Right lobe of liver (tissue), 6 donors: ENCODE measurements around the gene NAGPA. TPM values are rescaled to one million over a fixed set of nuclear protein-coding genes. Genes with fewer than 3 reads are reported as not detected.

Source experiments
- ATAC-seq, 4 donors: fragments of 200-7000 bp; cut with Tn5 transposase; one replicate each; pipeline ENCODE4 v1.9.1; 2020; ENCODE audit warnings: mild to moderate bottlenecking in 4 of 4, moderate library complexity in 4 of 4
- DNase-seq, 3 donors: peaks; one replicate each; pipeline ENCODE4 v3.0.0-alpha.2; 2020
- H3K27ac ChIP-seq, 3 donors: fragments of 200-600 bp; one replicate each; pipeline ENCODE4 v1.8.0; 2022
- H3K27me3 ChIP-seq, 2 donors: fragments of 200-600 bp; one replicate each; pipeline ENCODE4 v1.8.0; 2022
- H3K36me3 ChIP-seq, 4 donors: fragments of 200-600 bp; sonication (generic) in 1 of 4; one replicate each; pipeline versions ENCODE4 v1.5.1 to v1.8.0; 2017 to 2022; ENCODE audit warnings: control low read depth in 1 of 4
- H3K4me1 ChIP-seq, 4 donors: fragments of 200-600 bp; sonication (generic) in 1 of 4; one replicate each; pipeline versions ENCODE4 v1.5.1 to v1.8.0; 2017 to 2022; ENCODE audit warnings: control low read depth in 1 of 4
- H3K4me3 ChIP-seq, 3 donors: fragments of 200-600 bp; one replicate each; pipeline ENCODE4 v1.8.0; 2022
- H3K9me3 ChIP-seq, 4 donors: fragments of 200-600 bp; sonication (generic) in 1 of 4; one replicate each; pipeline versions ENCODE4 v1.5.1 to v1.8.0; 2017 to 2022; ENCODE audit warnings: control low read depth in 1 of 4
- CTCF ChIP-seq, 4 donors: fragments of 200-600 bp in 3 of 4; fragments of 450-650 bp in 1 of 4; IDR thresholded peaks; one replicate each; pipeline versions ENCODE4 v1.5.1 to v1.8.0; 2016 to 2022; ENCODE audit warnings: antibody characterized with exemption in 4 of 4, mild to moderate bottlenecking in 2 of 4
- POLR2A ChIP-seq: fragments of 450-650 bp; IDR thresholded peaks from one replicate; pipeline ENCODE4 v1.6.1; 2017; ENCODE audit warnings: antibody characterized with exemption, mild to moderate bottlenecking
- WGBS: methylation state at CpG from one replicate; pipeline ENCODE4 v1.1.6; 2018; ENCODE audit warnings: low coverage, low lambda C conversion rate; ENCODE audit not compliant: insufficient coverage; ENCODE audit errors: missing lambda C conversion rate; 5-methylcytosine and 5-hydroxymethylcytosine counted together
- intact Hi-C, 2 donors: fragments of 100-400 bp; cut with DNase I; formaldehyde crosslinking; loops; one replicate each; pipeline versions ENCODE4 v1.11.2 to v1.14.1; 2022
- total RNA-seq, 6 experiments: library from RNA; depleted of rRNA in 2 of 6; stranded (reverse); fragments of >200 nt in 2 of 6; fragmentation: NEBNext Ultra II Directional in 3 of 6; extraction: Animal tissue kit (Norgen Biotek cat#: 25700) in 3 of 6; gene quantifications; one replicate each; pipeline versions ENCODE4 v1.1.0 to v1.2.4, GENCODE V29; 2016 to 2023
- donor health status: DM: no; HTN: yes; CAD: no.
- donor health status: DM: no; HTN: no; CAD: no.
- donor health status: DM: no; HTN: no; CAD: no.
- donor health status: DM: no; HTN: yes; CAD: no.
- donor health status: DM: no; HTN: yes; CAD: no.

Gene NAGPA
- total RNA-seq, 6 experiments from 2014 or later = 6.6 to 22.1 (median 8.4) TPM

DNA sequence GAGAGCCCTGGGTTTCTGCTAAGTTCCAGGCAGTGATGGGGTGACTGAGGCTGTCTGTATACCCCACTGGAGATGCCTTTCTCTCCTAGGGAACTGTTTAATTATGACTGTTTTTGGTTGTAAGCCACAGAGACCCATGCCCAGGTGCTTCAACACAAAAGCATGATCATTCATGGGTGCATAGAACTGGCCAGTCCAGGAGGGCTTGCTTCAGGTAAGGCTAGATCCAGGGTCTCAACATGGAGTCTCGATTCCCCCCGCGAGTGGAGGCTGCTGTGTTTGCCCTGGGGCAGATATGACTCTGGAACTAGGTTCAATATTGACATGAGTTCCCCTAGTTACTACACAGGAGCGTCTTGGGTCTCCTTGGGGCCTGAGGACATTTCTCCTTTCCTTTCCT is 17.8 kb downstream of the NAGPA start:
- intact Hi-C loops = no loop called here
- TF ChIP-seq POLR2A = no peak
- ATAC-seq = no peak

GRCh38 chr16:5015351-5015750 is 18.4 kb downstream of the NAGPA start:
- 40% methylated on average over 3 of the region's 4 CpGs for WGBS
- TF ChIP-seq CTCF (IDR thresholded peaks at IDR 0.05) (no peak), POLR2A (no peak)
- Histone ChIP-seq H3K36me3 (no peaks in the 10 kb centered on the region), H3K27me3 (no peaks in the 10 kb centered on the region), H3K27ac (no peak overlapping the region), H3K9me3 (no peaks in the 10 kb centered on the region), H3K4me1 (no peaks in the 10 kb centered on the region), H3K4me3 (no peak overlapping the region)
- intact Hi-C loops = no loop called here
- DNase-seq = no peak
- no peak for ATAC-seq

More for the DNA sequence above, 17.8 kb downstream of the NAGPA start:
- Histone ChIP-seq H3K9me3 (no peaks in the 10 kb centered on the region), H3K27ac (no peak overlapping the region), H3K4me3 (no peak overlapping the region), H3K4me1 (no peaks in the 10 kb centered on the region), H3K36me3 (no peaks in the 10 kb centered on the region), H3K27me3 (no peaks in the 10 kb centered on the region)
- WGBS = no CpG with 5 or more reads among the region's 4 CpGs
- no peak for DNase-seq

DNA sequence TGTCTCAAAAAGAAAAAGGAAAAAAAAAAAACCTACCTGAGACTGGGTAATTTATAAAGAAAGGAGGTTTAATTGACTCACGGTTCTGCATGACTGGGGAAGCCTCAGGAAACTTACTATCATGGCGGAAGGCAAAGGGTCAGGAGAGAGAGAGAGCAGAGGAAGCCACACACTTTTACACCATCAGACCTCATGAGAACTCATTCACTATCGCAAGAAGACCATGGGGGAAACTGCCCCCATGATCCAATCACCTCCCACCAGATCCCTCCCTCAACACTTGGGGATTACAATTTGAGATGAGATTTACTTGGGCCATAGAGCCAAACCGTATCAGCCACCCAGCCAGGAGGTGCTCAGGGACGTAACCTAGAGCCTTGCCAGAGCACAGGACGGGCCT is 20.8 kb downstream of the NAGPA start:
- H3K9me3 ChIP-seq = no peaks in the 10 kb centered on the region
- H3K27me3 ChIP-seq = no peaks in the 10 kb centered on the region
- no peak overlapping the region for H3K4me3 ChIP-seq
- intact Hi-C loops = no loop called here
- WGBS = 65% methylated on average over 6 of the region's 6 CpGs
- H3K36me3 ChIP-seq = no peaks in the 10 kb centered on the region
- no peaks in the 10 kb centered on the region for H3K4me1 ChIP-seq
- H3K27ac ChIP-seq = no peak overlapping the region
- TF ChIP-seq POLR2A (no peak), CTCF (IDR thresholded peaks at IDR 0.05) (no peak)
- no peak for DNase-seq
- ATAC-seq = no peak

DNA sequence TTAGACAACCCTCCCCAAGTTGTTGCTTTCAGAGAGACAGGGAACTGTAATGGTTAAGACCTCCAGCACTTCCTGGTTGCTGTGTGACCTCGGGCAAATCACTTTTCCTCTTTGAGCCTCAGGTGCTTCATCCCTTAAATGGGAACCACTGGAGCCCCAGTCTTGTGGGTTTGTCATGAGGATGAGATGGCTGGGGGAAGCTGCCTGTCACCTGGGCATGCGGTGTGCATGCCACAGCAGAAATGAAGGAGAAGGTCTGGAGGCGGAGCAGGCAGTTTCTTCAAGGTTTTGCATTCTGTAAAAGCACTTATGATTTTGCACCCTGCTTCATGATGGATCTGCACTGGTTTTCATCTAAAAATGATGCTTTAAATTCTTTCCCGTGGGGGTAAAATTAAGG is 22.1 kb downstream of the NAGPA start:
- WGBS = 41% methylated on average over 4 of the region's 4 CpGs
- no peak for ATAC-seq
- Histone ChIP-seq H3K36me3 (no peaks in the 10 kb centered on the region), H3K27ac (no peak overlapping the region), H3K4me1 (no peaks in the 10 kb centered on the region), H3K9me3 (no peaks in the 10 kb centered on the region), H3K27me3 (no peaks in the 10 kb centered on the region), H3K4me3 (no peak overlapping the region)
- no peak for TF ChIP-seq CTCF (IDR thresholded peaks at IDR 0.05)
- TF ChIP-seq POLR2A = no peak
- DNase-seq = no peak
- intact Hi-C loops = no loop called here

DNA sequence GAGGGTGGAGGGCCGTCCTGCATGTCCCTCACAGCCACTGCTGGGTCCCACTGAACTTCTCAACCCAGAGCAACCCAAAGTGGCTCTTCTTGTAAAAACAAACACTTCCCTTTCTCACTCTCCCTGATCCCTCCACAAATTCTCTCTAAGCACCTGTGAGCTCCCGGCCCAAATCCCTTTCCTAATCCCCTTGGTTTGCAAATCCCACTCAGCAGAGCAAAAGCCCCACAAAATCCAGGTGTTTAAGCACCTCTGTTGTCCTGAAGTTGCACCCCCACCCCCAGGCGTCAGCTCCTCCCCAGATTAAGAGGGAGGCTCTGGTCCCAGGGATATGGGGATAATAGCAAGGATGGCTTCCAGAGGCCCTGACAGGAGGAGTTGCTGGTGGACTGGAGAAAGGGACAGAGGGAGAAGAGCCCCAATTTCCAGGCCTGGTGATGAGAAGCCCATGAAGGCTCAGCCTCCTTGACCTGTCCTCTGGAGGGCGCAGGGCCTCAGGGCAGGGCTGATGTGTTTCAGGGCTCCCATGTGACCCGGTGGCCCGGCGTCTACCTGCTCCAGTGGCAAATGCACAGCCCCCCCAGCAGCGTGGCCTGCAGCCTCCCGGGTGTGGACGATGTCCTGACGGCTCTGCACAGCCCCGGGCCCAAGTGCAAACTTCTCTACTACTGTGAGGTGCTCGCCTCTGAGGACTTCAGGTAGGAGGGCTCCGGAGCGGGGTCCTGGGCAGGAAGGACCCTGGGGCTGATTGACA is 23.0 kb downstream of the NAGPA start:
- Histone ChIP-seq H3K4me1 (no peaks in the 10 kb centered on the region), H3K9me3 (no peaks in the 10 kb centered on the region), H3K36me3 (no peaks in the 10 kb centered on the region), H3K27ac (no peak overlapping the region), H3K27me3 (no peaks in the 10 kb centered on the region), H3K4me3 (no peak overlapping the region)
- 22% methylated on average over 3 of the region's 15 CpGs for WGBS
- ATAC-seq (peak in 1 of 4 donors; percentile 9), DNase-seq (no peak)
- intact Hi-C loops = no loop called here
- TF ChIP-seq CTCF (IDR thresholded peaks at IDR 0.05) (no peak), POLR2A (no peak)
